Measurements from ENCODE around the gene USP17L19.
"Not testable (repeated sequence)": the region's sequence is repeated elsewhere in the genome, so short reads cannot be mapped to it uniquely, and the experiment has no call there.

Gene USP17L19

GRCh38 chr4:9253078-9253477 is at the start of gene USP17L19:
USP17L19 (plus strand) TSS chr4:9253378; CDS start chr4:9253378, 0 bp downstream.
- DNase-seq = not testable (repeated sequence)

GRCh38 chr4:9210357-9210756 is 42.8 kb upstream of the USP17L19 start, which contains the start of gene USP17L10:
USP17L10 (plus strand) TSS chr4:9210657; CDS start chr4:9210657, 0 bp downstream.
- DNase-seq = not testable (repeated sequence)

GRCh38 chr4:9214701-9215100 is 38.5 kb upstream of the USP17L19 start:
- not testable (repeated sequence) for DNase-seq

- not testable (repeated sequence) for DNase-seq
These were observed 38.1 kb upstream of the USP17L19 start, which contains the start of gene USP17L11 for GRCh38 chr4:9215105-9215504. USP17L11 (plus strand) TSS chr4:9215405; CDS start chr4:9215405, 0 bp downstream.

GRCh38 chr4:9219852-9220251 is 33.3 kb upstream of the USP17L19 start, which contains the start of gene USP17L12:
USP17L12 (plus strand) TSS chr4:9220152; CDS start chr4:9220152, 0 bp downstream.
- not testable (repeated sequence) for DNase-seq

- DNase-seq = not testable (repeated sequence)
These were observed 28.6 kb upstream of the USP17L19 start, which contains the start of gene USP17L13 for GRCh38 chr4:9224596-9224995. USP17L13 (plus strand) TSS chr4:9224896; CDS start chr4:9224896, 0 bp downstream.

GRCh38 chr4:9230249-9230648 is 22.9 kb upstream of the USP17L19 start:
- not testable (repeated sequence) for DNase-seq

- DNase-seq = not testable (repeated sequence)
These were observed 19.1 kb upstream of the USP17L19 start, which contains the start of gene USP17L15 for GRCh38 chr4:9234085-9234484. USP17L15 (plus strand) TSS chr4:9234385; CDS start chr4:9234385, 0 bp downstream.

GRCh38 chr4:9238461-9238860 is 14.7 kb upstream of the USP17L19 start:
- not testable (repeated sequence) for DNase-seq

GRCh38 chr4:9243579-9243978 is 9.6 kb upstream of the USP17L19 start, which contains the start of gene USP17L17:
USP17L17 (plus strand) TSS chr4:9243879; CDS start chr4:9243879, 0 bp downstream.
- DNase-seq = not testable (repeated sequence)

GRCh38 chr4:9247953-9248680 is 5.1 kb upstream of the USP17L19 start, which contains the start of gene USP17L18:
USP17L18 (plus strand) TSS chr4:9248630; CDS start chr4:9248630, 0 bp downstream.
- not testable (repeated sequence) for DNase-seq

- DNase-seq = not testable (repeated sequence)
These were observed 4.6 kb downstream of the USP17L19 start, which contains the start of gene USP17L20 for GRCh38 chr4:9257824-9258223. USP17L20 (plus strand) TSS chr4:9258124; CDS start chr4:9258124, 0 bp downstream.

GRCh38 chr4:9262572-9262971 is 9.4 kb downstream of the USP17L19 start, which contains the start of gene USP17L21:
USP17L21 (plus strand) TSS chr4:9262872; CDS start chr4:9262872, 0 bp downstream.
- DNase-seq = not testable (repeated sequence)

GRCh38 chr4:9267319-9267718 is 14.1 kb downstream of the USP17L19 start, which contains the start of gene USP17L22:
USP17L22 (plus strand) TSS chr4:9267619; CDS start chr4:9267619, 0 bp downstream.
- DNase-seq = not testable (repeated sequence)

- not testable (repeated sequence) for DNase-seq
These were observed 18.5 kb downstream of the USP17L19 start for GRCh38 chr4:9271719-9272118.

Measured in NCI-H524 (cell line).